AG10803 (cell line): ENCODE results near the gene IPO11.
A peak's percentile ranks its signal among the peaks of the same experiment; 100 is the strongest.

Experiments used
- DNase-seq: peaks from one replicate; pipeline ENCODE4 v3.0.0; 2010; ENCODE audit warnings: low read depth
- H3K4me3 ChIP-seq: 2 replicates; pipeline ENCODE4 v1.5.1; 2011; ENCODE audit warnings: mild to moderate bottlenecking, low read length, control low read depth
- TF ChIP-seq, protein P1 (sequence below): conservative IDR thresholded peaks from 2 replicates; pipeline ENCODE4 v1.5.1; 2011; ENCODE audit warnings: mild to moderate bottlenecking, low read length, control low read depth, inconsistent platforms

IPO11 gene

DNA sequence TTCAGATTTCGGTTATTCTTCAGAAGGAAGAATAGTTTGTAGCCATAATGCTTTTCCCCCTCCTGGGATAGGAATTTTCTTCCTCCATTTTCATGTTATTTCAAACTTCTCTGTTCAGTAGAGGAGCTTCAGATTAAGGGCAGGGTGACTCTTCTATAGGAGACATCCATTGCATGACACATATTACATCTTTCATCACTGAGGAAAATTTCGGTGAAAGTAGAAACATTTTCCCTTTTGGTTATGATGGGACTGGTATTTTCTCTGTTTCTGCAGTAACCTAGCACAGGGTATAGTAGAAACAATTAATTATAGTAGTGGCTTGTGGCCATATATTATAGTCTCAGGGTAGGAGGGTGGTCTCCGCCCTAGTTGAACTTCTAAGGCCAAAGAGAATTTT lies 1.1 kb downstream of the IPO11 start:
- no peak for DNase-seq
- TF ChIP-seq, protein P1, sequence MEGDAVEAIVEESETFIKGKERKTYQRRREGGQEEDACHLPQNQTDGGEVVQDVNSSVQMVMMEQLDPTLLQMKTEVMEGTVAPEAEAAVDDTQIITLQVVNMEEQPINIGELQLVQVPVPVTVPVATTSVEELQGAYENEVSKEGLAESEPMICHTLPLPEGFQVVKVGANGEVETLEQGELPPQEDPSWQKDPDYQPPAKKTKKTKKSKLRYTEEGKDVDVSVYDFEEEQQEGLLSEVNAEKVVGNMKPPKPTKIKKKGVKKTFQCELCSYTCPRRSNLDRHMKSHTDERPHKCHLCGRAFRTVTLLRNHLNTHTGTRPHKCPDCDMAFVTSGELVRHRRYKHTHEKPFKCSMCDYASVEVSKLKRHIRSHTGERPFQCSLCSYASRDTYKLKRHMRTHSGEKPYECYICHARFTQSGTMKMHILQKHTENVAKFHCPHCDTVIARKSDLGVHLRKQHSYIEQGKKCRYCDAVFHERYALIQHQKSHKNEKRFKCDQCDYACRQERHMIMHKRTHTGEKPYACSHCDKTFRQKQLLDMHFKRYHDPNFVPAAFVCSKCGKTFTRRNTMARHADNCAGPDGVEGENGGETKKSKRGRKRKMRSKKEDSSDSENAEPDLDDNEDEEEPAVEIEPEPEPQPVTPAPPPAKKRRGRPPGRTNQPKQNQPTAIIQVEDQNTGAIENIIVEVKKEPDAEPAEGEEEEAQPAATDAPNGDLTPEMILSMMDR, result no peak
- peak overlapping the region; percentile 97 for H3K4me3 ChIP-seq

DNA sequence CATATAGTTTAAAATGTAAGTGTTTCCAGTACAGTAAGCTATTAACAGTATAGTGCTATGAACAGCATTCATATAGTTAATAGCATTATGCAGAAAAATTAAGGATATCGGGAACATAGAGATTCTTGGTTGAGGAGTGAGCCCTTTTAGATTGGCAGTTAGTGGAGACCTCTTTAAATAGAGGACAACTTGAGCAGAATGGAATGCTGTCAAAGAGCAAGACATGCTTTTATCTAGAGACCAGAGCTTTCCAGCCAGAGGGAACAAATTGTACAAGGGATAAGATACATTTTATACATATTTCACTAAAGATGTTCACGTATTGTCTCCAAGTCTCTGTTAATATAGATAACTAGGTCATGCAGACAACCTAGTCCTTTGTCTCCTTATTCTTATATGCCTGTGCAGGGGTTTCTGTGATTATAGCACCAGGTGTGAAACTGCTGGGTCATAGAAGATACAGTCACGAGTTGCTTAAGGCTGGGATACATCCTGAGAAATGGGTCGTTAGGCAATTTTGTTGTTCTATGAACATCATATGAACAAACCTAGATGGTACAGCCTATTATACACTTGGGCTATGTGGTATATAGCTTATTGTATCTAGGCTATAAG lies 6.0 kb downstream of the IPO11 start:
- TF ChIP-seq, protein P1, result no peak
- no peak overlapping the region for H3K4me3 ChIP-seq
- no peak for DNase-seq

DNA sequence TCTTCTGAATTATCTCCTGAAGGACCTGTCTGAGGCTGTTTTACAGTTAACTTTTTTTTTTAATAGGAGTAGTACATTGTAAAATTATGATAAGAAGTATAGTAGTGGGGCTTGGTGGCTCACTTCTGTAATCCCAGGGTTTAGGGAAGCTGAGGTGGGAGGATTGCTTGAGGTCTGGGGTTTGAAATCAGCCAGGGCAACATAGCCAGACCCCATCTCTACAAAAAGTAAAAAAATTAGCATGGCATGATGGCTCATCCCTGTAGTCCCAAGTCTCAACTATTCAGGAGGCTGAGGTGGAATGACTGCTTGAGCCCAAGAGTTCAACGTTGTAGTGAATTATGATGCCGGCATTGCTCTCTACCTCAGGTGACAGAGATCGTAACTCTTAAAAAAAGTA lies 7.0 kb downstream of the IPO11 start:
- TF ChIP-seq, protein P1, result no peak
- H3K4me3 ChIP-seq, result no peak overlapping the region
- no peak for DNase-seq

DNA sequence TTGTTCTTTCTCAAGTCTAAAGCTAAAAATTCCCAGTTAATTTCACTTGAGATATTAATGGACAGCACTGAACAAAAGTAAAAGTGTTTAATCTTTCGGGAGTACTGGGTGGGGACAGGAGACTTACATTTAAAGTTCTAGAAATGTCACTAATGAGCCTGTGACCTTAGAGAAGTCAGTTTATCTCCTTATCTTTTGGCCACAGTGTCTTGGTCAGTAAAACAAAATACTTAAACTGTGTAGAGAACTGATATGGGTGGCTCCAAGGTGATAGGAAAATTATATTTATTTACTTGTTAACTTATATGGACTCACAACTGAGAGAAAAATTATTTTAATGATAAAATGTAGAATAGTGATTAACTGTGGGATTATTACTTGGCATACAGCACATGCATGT lies 8.9 kb downstream of the IPO11 start:
- TF ChIP-seq, protein P1, result no peak
- no peak for DNase-seq
- no peak overlapping the region for H3K4me3 ChIP-seq

DNA sequence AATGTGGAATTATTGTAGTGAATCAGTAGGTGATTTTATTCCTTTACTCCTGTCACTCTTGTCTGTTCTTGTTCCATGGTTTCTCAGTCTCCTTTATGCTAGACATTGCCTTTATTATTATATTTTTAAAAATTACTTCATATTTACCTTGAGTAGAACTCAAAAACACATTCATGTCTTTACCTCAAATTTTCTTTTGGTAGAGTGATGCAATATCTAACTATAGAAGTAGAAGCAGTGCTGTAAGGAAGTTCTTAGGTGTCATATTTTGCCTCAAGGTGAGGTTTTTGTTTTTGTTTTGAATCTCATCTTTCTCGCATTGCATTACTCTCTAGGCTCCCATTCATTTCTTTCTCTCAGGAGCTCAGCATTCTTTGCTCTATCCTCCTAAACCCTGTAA lies 12.2 kb downstream of the IPO11 start:
- TF ChIP-seq, protein P1, result no peak
- DNase-seq, result no peak
- no peak overlapping the region for H3K4me3 ChIP-seq

DNA sequence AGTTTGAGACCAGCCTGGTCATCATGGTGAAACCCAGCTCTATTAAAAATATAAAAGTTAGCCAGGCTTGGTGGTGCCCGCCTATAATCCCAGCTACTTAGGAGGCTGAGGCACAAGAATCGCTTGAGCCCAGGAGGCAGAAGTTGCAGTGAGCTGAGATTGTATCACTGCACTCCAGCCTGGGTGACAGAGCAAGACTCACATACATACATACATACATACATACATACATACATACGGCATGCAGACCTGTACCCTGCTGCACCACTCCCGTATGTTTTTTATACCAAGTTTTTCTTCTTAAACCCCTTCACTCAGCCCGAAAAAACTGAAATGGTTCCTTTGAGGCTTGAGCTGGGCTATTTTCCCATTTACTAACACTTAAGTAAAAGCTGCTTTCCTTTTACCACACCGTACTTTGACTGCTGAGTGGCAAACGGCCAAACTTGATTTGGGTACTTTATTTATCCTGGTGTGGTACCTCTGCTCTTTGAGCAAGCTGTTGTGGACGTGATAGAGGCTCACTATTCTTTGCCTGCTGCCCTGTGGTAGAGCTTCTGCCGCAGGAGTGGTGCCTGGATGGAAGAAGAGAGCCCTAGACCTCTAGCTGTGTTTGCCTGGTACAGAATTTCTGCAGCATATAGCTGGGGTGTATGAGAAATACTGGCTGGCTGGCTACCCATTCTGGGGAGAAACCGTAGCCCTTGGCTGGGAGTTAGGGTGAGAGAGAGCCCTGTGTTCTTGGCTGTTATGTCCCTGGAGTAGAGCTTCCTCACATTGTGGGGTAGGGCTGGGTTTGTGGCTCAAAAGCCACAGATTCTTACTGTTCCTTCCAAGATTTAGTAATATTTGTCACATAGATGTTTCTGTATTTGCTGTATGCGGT lies 19.4 kb downstream of the IPO11 start:
- peak; percentile 58 for DNase-seq
- H3K4me3 ChIP-seq, result no peak overlapping the region; the same call in 1 of the 2 replicates
- TF ChIP-seq, protein P1, result no peak

DNA sequence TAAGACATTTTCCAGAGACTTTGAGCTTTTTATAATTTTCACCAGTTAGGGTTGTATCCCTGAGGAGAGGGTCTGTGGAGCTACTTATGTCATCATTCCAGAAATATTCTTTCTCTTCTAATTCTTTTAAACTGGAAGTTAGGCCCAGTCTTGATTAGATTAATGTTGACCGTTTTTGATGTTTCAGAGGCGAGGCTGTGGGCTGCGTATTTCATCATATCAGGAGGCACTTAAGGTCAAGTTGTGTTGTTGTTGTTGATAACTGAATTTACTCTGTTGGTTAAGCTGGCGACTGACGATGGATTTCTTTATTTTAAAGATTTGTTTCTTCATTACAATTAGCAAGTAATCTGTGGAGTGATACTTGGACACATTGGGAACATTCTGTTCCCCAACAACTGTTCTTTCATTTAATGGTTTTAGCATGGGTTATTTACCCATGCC lies 20.1 kb downstream of the IPO11 start:
- peak; percentile 40 for DNase-seq
- TF ChIP-seq, protein P1, result no peak
- no peak overlapping the region for H3K4me3 ChIP-seq
